Transverse colon (tissue), 4 donors: ENCODE results near the gene ZNF493. TPM values are rescaled to one million over a fixed set of nuclear protein-coding genes. Genes with fewer than 3 reads are reported as not detected.

Experiments
- DNase-seq: peaks from one replicate; pipeline ENCODE4 v3.0.0-alpha.2; 2019
- H3K27ac ChIP-seq, 4 donors: fragments of 200-600 bp; sonication (generic); 2 replicates each; pipeline ENCODE4 v1.5.1; 2016 to 2018; ENCODE audit warnings: inconsistent platforms in 4 of 4
- H3K27me3 ChIP-seq: fragments of 200-600 bp; sonication (generic); 2 replicates; pipeline ENCODE4 v1.5.1; 2017; ENCODE audit warnings: inconsistent platforms
- H3K36me3 ChIP-seq, 4 donors: fragments of 200-600 bp; sonication (generic); 2 replicates each; pipeline ENCODE4 v1.5.1; 2017 to 2019; ENCODE audit warnings: inconsistent platforms in 4 of 4
- H3K4me1 ChIP-seq, 4 donors: fragments of 200-600 bp; sonication (generic); 2 replicates each; pipeline ENCODE4 v1.5.1; 2017 to 2020; ENCODE audit warnings: inconsistent platforms in 4 of 4
- H3K4me3 ChIP-seq, 4 donors: fragments of 200-600 bp; sonication (generic); 1 replicate in 1 of 4; 2 replicates in 3 of 4; pipeline versions ENCODE4 v1.5.1 to v1.6.1; 2017 to 2019; ENCODE audit warnings: inconsistent platforms in 4 of 4
- H3K9me3 ChIP-seq, 2 donors: fragments of 200-600 bp; sonication (generic); 2 replicates each; pipeline ENCODE4 v1.5.1; 2017 to 2019; ENCODE audit warnings: inconsistent platforms in 2 of 2
- CTCF ChIP-seq, 5 experiments: fragments of 200-600 bp in 3 of 5; fragments of 450-650 bp in 2 of 5; sonication (generic) in 3 of 5; IDR thresholded peaks; 1 replicate in 2 of 5; 2 replicates in 3 of 5; pipeline ENCODE4 v1.5.1; 2016 to 2017; ENCODE audit warnings: antibody characterized with exemption in 5 of 5, inconsistent platforms in 3 of 5, mild to moderate bottlenecking in 2 of 5, moderate library complexity in 1 of 5
- EP300 ChIP-seq: sonication (generic); formaldehyde crosslinking; IDR thresholded peaks from one replicate; pipeline ENCODE4 v1.6.1; 2017; ENCODE audit warnings: antibody characterized with exemption, low read depth
- POLR2A ChIP-seq: fragments of 450-650 bp; IDR thresholded peaks from one replicate; pipeline ENCODE4 v1.6.1; 2016; ENCODE audit warnings: antibody characterized with exemption, mild to moderate bottlenecking, moderate library complexity
- POLR2AphosphoS5 ChIP-seq, 3 donors: sonication (generic); formaldehyde crosslinking; IDR thresholded peaks; one replicate each; pipeline ENCODE4 v1.6.1; 2016; ENCODE audit warnings: antibody characterized with exemption in 3 of 3
- WGBS, 2 donors: methylation state at CpG; one replicate each; pipeline ENCODE4 v1.1.5; 2018; ENCODE audit warnings: low coverage in 1 of 2; 5-methylcytosine and 5-hydroxymethylcytosine counted together
- in situ Hi-C, 4 donors: fragments of 200-750 bp; cut with MboI; loops; one replicate each; pipeline versions ENCODE4 v1.15.0 to v1.15.1; 2017; ENCODE audit warnings: low sequenced_read_pairs in 3 of 4, low pct_ligation_motif_present in 1 of 4, low pct_unique_long_range_greater_than_20kb in 1 of 4
- intact Hi-C: fragments of 100-400 bp; cut with DNase I; formaldehyde crosslinking; loops from one replicate; pipeline ENCODE4 v1.15.1; 2023; ENCODE audit warnings: low total_unique reads
- total RNA-seq, 4 donors: library from RNA; depleted of rRNA; stranded (reverse); fragments of >200 nt; gene quantifications; one replicate each; pipeline ENCODE4 v1.1.0, GENCODE V29; 2016

Gene ZNF493
- total RNA-seq, result 10 to 100 TPM in 3 of 4 donors, 1 to 10 TPM in 1; 6.4 to 63.9 (median 47.1) TPM

- Histone ChIP-seq H3K4me1 (peaks cover 4 to 27% (median 12%) of the 10 kb centered on the region in 4 donors), H3K36me3 (peaks cover 0 to 31% (median 2%) of the 10 kb centered on the region in 4 donors), H3K27me3 (no peaks in the 10 kb centered on the region), H3K27ac (peak within 1 kb of the TSS; percentile 86 to 89 (median 88)), H3K4me3 (peak within 1 kb of the TSS; percentile 60 to 96 (median 70)), H3K9me3 (peaks cover 0 to 11% of the 10 kb centered on the region in 2 donors)
- intact Hi-C loops (no loop called here), in situ Hi-C loops (no loop called here)
- TF ChIP-seq POLR2AphosphoS5 (IDR thresholded peaks at IDR 0.05), result peak; percentile 83 to 88 (median 84)
- no peak for TF ChIP-seq EP300
- TF ChIP-seq POLR2A, result peak; percentile 76
- no peak for TF ChIP-seq CTCF (IDR thresholded peaks at IDR 0.05)
- 1% methylated on average over 31 of the region's 31 CpGs; no CpG with 5 or more reads in 1 of the 2 donors for WGBS, 2 donors
- peak; percentile 94 for DNase-seq
Observed at GRCh38 chr19:21396893-21397572, at the start of gene ZNF493. TSS of gene ZNF493 (plus strand) at chr19:21397133. CDS start at chr19:21397238, 105 bp downstream.

GRCh38 chr19:21352830-21353229 lies 44.1 kb upstream of the ZNF493 start:
- no peaks in the 10 kb centered on the region for H3K27me3 ChIP-seq
- WGBS, 2 donors, result 33 to 39% methylated on average over 1 to 2 of the region's 2 CpGs
- no peak overlapping the region for H3K27ac ChIP-seq
- TF ChIP-seq POLR2A (no peak), CTCF (IDR thresholded peaks at IDR 0.05) (no peak), EP300 (no peak), POLR2AphosphoS5 (IDR thresholded peaks at IDR 0.05) (no peak)
- H3K36me3 ChIP-seq, result no peaks in the 10 kb centered on the region
- H3K9me3 ChIP-seq, result no peaks in the 10 kb centered on the region
- no peak for DNase-seq
- intact Hi-C loops, result no loop called here
- H3K4me1 ChIP-seq, result no peaks in the 10 kb centered on the region
- no peak overlapping the region for H3K4me3 ChIP-seq
- in situ Hi-C loops, result no loop called here

GRCh38 chr19:21358768-21359451 lies 38.0 kb upstream of the ZNF493 start, which contains the start of gene ZNF738:
TSS of gene ZNF738 (plus strand) at chr19:21359000. CDS start at chr19:21359141, 141 bp downstream.
- Histone ChIP-seq H3K36me3 (peaks cover 0 to 10% (median 0%) of the 10 kb centered on the region in 4 donors), H3K4me1 (peaks cover 0 to 10% (median 6%) of the 10 kb centered on the region in 4 donors), H3K27me3 (no peaks in the 10 kb centered on the region), H3K9me3 (no peaks in the 10 kb centered on the region), H3K4me3 (peak within 1 kb of the TSS; percentile 38 to 95 (median 70)), H3K27ac (peak within 1 kb of the TSS; percentile 85 to 91 (median 89))
- intact Hi-C loops, result no loop called here
- DNase-seq, result peak; percentile 92
- in situ Hi-C loops, result no loop called here
- 0% methylated on average over 2 to 36 of the region's 36 CpGs for WGBS, 2 donors
- TF ChIP-seq CTCF (IDR thresholded peaks at IDR 0.05) (no peak), EP300 (no peak), POLR2AphosphoS5 (IDR thresholded peaks at IDR 0.05) (peak; percentile 46 to 64 (median 47)), POLR2A (peak; percentile 23)

DNA sequence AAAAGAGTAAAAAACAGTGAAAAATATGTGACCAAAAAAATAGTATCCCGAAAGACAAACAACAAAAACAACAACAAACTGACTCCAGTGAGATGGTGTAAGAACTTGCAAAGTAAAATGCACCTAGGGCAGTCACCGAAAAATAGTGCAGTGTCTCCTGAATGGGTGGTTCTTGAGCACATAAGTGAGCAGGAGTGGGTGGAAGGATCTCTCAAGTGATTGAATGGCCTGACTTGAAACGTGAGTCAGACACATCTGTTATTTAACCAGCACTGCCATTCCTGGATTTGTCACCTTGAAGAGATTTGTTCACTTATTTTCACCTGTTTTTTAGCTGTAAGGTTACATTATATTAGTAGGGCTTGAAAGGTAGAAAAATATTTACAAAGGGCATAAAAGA lies 34.6 kb upstream of the ZNF493 start:
- TF ChIP-seq POLR2A, result no peak
- no peak for TF ChIP-seq CTCF (IDR thresholded peaks at IDR 0.05)
- TF ChIP-seq POLR2AphosphoS5 (IDR thresholded peaks at IDR 0.05), result no peak
- no peak for TF ChIP-seq EP300
- H3K4me1 ChIP-seq, result peaks cover 0 to 10% (median 6%) of the 10 kb centered on the region in 4 donors
- no peak overlapping the region for H3K27ac ChIP-seq
- H3K9me3 ChIP-seq, result no peaks in the 10 kb centered on the region
- intact Hi-C loops, result no loop called here
- H3K36me3 ChIP-seq, result peaks cover 0 to 21% (median 0%) of the 10 kb centered on the region in 4 donors
- DNase-seq, result no peak
- H3K27me3 ChIP-seq, result no peaks in the 10 kb centered on the region
- in situ Hi-C loops, result no loop called here
- no peak overlapping the region for H3K4me3 ChIP-seq
- 89 to 92% methylated on average over 2 to 3 of the region's 3 CpGs for WGBS, 2 donors
